Activated CD8-positive, alpha-beta memory T cell treated with anti-CD3 and anti-CD28 coated beads, Interleukin-2, amount 50 U/mL, for 24 hours (primary cell): Measurements from ENCODE around the gene COL16A1.

Experiments used
- DNase-seq: peaks from one replicate; pipeline ENCODE4 v3.0.0-alpha.2; 2020; ENCODE audit errors: extremely low read depth

The COL16A1 gene

GRCh38 chr1:31703431-31704270, at the start of gene COL16A1:
Gene COL16A1 (minus strand): TSS chr1:31704017. CDS start chr1:31702193, 1,824 bp downstream.
- no peak for DNase-seq

- no peak for DNase-seq
Observed at GRCh38 chr1:31752952-31753475, 49.2 kb upstream of the COL16A1 start.

- DNase-seq: no peak
Observed at GRCh38 chr1:31752258-31752657, 48.4 kb upstream of the COL16A1 start.

- no peak for DNase-seq
Observed at GRCh38 chr1:31751822-31752241, 48.0 kb upstream of the COL16A1 start.

GRCh38 chr1:31750858-31751510, 47.2 kb upstream of the COL16A1 start:
- no peak for DNase-seq

- DNase-seq: no peak
Observed at GRCh38 chr1:31749785-31750735, 46.2 kb upstream of the COL16A1 start.

- no peak for DNase-seq
Observed at GRCh38 chr1:31748365-31748764, 44.5 kb upstream of the COL16A1 start.

- no peak for DNase-seq
Observed at GRCh38 chr1:31747304-31747703, 43.5 kb upstream of the COL16A1 start.

GRCh38 chr1:31746687-31747086, 42.9 kb upstream of the COL16A1 start:
- no peak for DNase-seq

GRCh38 chr1:31745946-31746670, 42.3 kb upstream of the COL16A1 start:
- DNase-seq: no peak

- no peak for DNase-seq
Observed at GRCh38 chr1:31745096-31745945, 41.5 kb upstream of the COL16A1 start.

GRCh38 chr1:31744165-31744888, 40.5 kb upstream of the COL16A1 start:
- DNase-seq: no peak

GRCh38 chr1:31742462-31743212, 38.8 kb upstream of the COL16A1 start:
- no peak for DNase-seq

GRCh38 chr1:31739346-31739745, 35.5 kb upstream of the COL16A1 start:
- no peak for DNase-seq

GRCh38 chr1:31736675-31737074, 32.9 kb upstream of the COL16A1 start:
- no peak for DNase-seq

GRCh38 chr1:31735571-31735970, 31.8 kb upstream of the COL16A1 start:
- DNase-seq: no peak

GRCh38 chr1:31734582-31735107, 30.8 kb upstream of the COL16A1 start:
- no peak for DNase-seq
